ENCODE results near the gene TMEM266.

TMEM266 gene

DNA sequence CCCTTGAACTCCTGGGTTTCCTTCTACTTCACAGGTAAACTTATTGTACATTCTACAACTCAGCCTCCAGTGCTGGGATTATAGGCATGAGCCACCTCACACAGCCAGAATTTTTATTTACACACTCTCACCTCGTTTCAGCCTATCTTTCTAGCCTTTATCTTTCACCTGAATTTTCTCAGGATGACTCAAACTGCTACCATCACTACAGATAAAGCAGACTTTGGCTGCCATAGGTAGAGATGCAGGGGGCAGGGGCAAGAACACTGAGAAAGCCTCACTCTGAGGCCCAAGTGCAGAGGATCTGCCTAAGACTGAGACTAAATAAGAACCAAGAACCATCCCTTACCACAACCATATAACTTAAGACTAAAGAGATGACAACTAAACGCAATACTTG, 192.5 kb downstream of the TMEM266 start:
- Histone ChIP-seq H3K9me3 (ENCODE audit: control insufficient read depth, low read depth, low read length) (no peaks in the 10 kb centered on the region), H3K36me3 (ENCODE audit: control insufficient read depth, low read depth, low read length) (no peaks in the 10 kb centered on the region), H3K9ac (ENCODE audit: low read length) (no peak overlapping the region), H3K4me1 (ENCODE audit: control insufficient read depth, low read depth, low read length) (peaks cover 19% of the 10 kb centered on the region), H3K4me3 (ENCODE audit: low read length) (no peak overlapping the region), H3K27ac (ENCODE audit: low read length) (no peak overlapping the region), H3K27me3 (ENCODE audit: control insufficient read depth, insufficient read depth, low read length) (no peaks in the 10 kb centered on the region)

DNA sequence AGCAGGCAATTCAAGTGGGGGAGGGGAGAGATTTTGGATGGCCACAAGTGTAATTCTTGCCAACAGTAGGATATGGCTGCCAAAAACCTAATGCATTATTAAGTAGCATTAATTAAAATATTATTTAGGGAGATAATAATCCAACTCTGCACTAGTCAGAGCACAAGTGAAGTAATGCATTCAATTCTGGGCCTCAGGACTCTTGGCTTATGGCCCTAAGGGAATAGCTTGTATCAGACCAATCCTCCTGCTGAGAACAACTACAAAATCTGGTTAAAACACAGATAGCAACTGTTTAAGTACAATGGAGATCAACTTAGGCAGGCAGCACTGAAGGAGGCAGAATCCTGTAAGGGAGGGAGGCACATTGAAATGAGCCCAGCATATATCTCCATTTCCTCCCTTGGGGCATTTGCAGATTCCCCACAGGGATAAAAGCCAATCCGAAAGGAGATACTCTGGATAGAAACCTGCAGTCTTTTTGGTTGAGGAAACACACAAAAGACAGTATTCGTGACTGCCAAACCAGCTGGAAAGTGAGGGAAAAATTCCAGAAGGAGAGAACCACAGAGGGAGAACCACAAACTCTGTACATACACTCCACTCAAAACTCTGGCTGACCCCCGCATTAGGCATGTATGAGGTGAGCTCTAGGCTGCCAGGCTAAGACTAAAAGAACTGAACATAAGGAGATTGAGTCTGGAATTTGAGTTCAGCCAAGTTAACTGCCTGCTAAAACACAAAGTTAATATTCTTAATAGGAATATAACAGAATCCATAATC, 194.1 kb downstream of the TMEM266 start:
- Histone ChIP-seq H3K27ac (ENCODE audit: low read length) (no peak overlapping the region), H3K4me1 (ENCODE audit: control insufficient read depth, low read depth, low read length) (peaks cover 19% of the 10 kb centered on the region), H3K36me3 (ENCODE audit: control insufficient read depth, low read depth, low read length) (no peaks in the 10 kb centered on the region), H3K4me3 (ENCODE audit: low read length) (no peak overlapping the region), H3K27me3 (ENCODE audit: control insufficient read depth, insufficient read depth, low read length) (no peaks in the 10 kb centered on the region), H3K9me3 (ENCODE audit: control insufficient read depth, low read depth, low read length) (no peaks in the 10 kb centered on the region), H3K9ac (ENCODE audit: low read length) (no peak overlapping the region)

Data from iPS-18a (cell line).